NOMO-1 (cell line): ENCODE data around the gene MAP3K5.
A peak's percentile ranks its signal among the peaks of the same experiment; 100 is the strongest.

Experiments
- DNase-seq, 2 experiments: peaks; one replicate each; lab custom pipeline; 2025; ENCODE audit not compliant: unreplicated experiment in 2 of 2; lab: John Stamatoyannopoulos, UW

Gene MAP3K5

DNA sequence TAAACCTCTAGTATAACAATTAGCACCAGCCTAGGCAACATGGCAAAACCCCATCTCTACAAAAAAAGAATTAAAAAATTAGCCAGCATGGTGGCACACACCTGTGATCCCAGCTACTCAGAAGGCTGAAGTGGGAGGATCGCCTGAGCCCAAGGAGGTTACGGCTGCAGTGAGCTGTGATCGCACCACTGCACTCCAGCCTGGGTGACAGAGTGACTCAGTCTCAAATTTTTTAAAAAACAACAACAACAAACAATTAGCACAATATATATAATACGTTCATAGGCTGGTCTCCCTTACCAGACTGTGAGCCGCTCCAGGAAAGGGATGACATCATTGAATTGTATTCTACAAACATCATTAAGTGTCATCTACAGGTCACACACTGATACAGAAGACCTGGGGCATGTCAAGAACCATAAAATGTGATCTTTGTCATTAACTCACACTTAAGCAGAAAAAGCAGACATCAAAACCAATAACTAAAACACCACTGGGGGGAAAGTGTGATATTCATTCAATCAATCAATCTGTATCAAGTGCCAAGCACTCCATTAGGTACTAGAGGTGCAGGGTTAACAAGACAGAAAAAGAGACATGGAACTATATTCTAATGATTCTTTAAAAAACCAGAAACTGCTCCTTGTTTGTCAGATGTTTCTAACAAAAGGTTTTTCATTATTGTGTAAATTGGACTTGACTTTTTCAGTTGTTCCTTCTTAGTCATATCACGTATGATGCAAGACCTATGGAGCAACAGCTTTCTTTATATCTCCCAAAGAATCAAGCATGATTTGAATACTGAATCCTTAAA, 17.8 kb downstream of the MAP3K5 start:
- DNase-seq = peak; percentile 11 to 86

DNA sequence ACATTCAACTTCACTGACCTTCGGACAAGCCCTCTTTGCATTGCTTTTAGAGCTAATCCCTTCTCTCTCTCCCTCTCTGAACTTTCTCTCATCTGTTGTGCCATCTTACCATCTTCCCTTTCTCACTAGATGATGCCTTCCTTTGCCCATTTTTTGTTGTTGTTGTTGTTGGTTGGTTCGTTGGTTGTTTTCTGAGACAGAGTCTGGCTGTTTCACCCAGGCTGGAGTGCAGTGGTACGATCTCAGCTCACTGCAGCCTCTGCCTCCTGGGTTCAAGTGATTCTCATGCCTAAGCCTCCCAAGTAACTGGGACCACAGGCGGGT, 18.8 kb downstream of the MAP3K5 start:
- DNase-seq = no peak

DNA sequence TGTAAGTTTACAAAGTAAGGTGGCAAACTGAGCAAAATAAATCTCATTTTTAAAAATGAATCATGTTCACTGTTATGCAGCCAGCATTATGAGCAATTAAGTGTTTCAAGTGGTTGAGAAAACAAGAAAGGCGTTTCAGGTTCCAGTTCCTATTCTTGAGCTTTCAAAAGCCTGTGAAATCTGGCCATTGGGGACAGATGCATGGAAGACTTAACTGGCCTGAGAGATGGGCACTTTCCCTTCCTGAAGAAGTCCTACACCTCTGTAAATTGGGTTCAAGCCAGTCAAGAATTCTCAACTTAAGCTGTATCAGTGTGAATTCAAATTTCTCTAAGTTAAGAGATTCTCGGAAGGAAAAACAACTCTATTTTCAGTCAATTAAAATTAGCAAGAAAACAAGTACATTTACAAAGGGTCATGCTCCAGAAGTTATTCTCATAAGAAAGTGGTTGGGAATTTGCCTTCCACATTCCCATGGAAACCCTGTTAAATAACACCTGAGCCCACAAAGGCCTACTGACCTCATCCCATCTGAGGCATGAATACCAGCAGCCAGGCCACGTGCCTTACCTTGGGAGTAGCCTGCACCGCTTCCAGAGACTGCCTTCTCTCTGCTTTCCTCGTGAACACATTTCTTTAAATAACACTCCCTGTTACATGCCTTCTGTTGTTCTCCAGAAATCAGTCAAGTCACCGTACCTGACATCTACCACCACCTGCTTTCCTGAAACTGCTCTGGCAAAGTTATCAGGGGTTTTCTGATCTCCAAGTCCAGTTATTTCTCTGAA, 19.4 kb downstream of the MAP3K5 start:
- DNase-seq = peak; percentile 27 to 79

DNA sequence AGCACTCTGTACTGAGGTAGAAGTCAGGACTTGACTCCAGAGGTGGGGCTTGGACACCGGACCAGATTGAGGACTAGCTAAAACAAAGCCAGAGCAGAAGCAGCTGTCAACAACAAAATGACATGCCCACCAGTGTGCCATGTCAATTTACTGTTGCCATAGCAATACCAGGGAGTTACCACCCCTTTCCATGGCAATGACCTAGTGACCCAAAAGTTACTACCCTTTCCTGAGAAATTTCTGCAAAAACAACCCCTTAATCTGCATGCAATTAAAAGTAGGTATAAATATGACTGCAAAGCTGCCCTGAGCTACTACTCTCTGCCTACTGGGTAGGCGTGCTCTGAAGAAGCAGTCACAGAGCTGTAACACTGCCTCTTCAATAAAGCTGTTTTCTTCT, 21.0 kb downstream of the MAP3K5 start:
- peak in 1 of 2 experiments; percentile 7 for DNase-seq

DNA sequence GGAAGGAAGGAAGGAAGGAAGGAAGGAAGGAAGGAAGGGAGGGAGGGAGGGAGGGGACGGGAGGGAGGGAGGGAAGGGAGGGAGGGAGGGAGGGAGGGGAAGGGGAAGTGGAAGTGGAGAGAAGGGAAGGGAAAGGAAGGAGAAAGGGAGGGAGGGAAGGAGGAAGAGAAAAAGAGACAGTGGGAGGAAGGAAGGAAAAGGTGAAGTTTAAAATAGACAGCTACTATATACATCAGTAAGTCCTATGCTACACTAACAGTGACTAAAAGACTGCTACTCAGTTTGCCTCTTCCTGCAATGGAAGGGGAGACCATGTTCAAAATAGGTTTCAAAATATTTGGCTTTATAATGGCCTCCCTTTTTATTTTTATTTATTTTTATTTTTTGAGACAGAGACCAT, 22.5 kb downstream of the MAP3K5 start:
- DNase-seq = no peak

DNA sequence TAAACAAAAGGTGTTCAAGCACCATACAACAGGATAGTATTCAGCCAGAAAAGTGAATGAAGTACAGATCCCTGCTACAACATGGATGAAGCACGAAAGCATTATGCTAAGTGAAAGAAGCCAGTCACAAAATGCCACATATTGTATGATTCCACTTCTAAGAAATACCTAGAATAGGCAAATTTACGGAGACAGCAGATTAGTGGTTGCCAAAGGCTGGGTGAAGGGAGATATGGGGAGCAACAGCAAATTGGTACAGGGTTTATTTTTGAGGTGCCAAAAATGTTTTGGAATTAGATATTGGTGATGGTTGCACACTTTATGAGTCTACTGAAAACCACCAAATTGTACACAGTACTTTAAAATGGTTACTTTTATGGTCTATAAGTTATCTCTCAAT, 23.2 kb downstream of the MAP3K5 start:
- DNase-seq = no peak

DNA sequence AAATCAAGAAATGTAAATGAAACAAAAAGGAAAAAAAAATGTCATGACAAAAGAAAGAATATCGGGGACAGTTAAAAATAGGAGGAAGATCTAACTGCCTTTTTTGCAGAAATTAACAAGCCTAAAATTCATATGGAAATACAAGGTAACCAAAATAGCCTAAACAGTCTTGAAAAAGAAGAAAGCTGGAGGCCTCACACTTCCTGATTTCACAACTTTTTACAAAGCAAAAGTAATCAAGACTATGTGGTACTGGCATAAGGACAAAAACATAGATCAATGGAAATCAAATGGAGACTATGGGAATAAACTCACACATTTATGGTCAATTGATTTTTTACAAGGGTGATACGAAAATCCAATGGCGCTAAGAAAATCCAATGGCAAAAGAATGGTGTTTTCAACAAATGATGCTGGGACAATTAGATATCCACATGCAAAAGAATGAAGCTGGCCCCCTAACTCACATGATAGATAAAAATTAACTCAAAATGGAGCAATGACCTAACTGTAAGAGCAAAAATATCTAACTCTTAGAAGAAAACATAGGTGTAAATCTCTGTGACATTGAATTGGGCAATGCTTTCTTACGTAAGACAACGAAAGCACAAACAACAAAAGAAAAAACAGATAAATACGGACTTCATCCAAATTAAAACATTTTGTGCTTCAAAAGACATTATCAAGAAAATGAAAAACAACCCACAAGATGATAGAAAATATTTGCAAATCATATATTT, 24.5 kb downstream of the MAP3K5 start:
- DNase-seq = peak; percentile 27 to 61

DNA sequence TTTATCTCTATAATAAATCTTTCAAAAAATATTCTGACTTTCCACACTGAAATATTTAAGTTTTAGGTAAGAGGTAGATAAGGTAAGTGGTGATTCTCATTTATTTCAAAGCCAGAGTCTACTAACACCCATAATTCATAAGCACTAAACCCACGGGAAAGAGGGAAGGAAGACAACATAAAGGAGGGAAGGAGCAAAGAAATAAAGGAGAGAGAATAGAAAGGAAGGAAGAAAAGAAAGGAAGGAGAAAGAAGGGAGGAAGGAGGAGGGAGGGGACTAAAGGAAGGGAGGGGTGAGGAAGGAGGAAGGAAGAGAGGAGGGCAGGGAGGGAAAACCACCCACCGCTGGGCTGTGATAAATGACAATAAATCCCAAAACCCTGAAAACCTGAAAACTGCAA, 25.2 kb downstream of the MAP3K5 start:
- DNase-seq = no peak

DNA sequence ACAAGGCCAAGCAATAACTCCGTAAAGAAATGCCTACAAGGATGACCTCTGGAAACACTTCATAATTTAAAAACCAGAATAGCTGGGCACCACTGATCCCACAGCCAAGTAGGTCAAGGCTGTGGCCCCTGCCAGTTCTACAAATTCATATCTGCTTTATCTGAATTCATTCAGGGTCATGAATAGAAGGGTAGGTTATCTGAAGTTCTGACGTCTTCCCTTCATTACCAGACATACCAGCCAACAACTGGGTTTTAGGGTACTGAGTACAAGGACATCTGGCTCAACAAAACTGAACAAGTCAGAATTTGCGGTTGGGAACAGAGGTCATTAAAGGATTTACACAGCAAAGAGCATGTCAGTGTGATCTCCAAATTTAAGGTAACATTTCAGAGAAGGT, 26.0 kb downstream of the MAP3K5 start:
- DNase-seq = no peak

DNA sequence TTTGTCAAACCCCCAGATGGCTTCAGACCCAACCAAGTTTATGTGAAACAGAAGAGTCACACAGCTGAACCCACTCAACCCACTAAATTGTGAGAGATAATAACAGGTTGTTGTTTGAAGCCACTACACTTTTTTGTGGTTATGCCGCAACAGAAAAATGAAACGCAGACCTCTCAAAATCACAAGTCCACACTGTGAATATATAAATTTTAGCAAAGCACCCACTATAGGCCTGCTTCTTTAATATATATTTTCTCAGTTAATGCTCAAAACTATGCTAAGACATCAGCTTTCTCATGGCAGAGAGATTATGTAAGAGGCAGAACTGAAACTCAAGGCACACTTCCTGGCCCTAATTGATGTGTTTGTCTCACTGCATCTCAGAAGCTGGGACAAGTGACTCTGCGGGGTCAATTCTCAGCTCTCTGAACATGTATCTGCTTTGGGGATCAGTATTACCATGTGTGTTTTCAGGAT, 27.7 kb downstream of the MAP3K5 start:
- DNase-seq = peak; percentile 63 to 91

DNA sequence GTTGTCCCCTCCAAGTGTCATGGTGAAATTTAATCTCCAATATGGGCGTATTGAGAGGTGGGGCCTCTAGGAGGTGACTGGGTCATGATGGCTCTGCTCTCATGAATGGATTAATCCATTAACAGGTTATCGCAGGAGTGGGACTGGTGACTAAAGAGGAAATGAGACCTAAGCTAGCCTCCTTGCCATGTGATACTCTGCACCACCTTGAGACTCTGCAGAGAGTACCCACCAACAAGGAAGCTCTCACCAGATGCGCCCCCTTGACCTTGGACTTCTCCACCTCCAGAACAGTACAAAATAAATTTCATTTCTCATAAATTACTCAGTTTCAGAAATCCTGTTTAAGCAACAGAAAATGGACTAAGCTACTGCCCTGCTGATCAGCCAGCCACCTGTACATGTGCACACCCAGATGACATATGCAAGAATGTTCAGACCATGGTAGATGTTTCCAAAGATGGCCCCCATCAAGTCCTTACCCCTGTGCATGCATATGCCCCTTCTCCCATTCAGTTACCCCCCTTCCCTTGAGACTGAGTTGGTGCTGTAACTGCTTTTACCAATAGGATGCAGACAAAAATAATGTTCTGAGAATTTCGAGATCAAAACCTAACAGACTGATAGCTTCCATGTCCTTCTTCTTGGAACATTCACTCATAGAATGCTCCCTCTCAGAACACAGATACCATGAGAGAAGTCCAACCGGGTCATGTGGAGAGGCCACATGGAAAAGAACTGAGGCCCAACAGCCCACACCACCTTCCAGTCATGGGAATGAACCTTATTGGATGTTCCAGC, 28.4 kb downstream of the MAP3K5 start:
- DNase-seq = no peak

DNA sequence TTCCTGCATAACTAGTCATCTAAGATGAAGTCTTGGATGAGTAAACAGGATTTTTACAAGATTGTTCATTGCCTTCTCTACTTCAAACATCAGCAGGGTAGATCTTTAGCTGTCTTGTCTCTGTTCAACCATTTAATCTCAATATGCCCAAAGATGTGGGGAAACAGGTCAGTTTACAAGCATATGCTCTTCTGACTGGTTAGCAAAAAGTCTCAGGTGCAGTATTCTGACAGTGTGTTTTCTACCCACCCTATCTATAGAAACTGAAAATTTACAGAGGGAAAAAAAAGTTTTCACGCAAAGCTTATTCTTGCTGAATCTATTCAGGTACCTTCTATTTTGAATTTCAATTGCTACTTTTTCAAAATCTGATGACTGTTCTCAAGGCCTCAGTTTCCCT, 29.0 kb downstream of the MAP3K5 start:
- DNase-seq = no peak

DNA sequence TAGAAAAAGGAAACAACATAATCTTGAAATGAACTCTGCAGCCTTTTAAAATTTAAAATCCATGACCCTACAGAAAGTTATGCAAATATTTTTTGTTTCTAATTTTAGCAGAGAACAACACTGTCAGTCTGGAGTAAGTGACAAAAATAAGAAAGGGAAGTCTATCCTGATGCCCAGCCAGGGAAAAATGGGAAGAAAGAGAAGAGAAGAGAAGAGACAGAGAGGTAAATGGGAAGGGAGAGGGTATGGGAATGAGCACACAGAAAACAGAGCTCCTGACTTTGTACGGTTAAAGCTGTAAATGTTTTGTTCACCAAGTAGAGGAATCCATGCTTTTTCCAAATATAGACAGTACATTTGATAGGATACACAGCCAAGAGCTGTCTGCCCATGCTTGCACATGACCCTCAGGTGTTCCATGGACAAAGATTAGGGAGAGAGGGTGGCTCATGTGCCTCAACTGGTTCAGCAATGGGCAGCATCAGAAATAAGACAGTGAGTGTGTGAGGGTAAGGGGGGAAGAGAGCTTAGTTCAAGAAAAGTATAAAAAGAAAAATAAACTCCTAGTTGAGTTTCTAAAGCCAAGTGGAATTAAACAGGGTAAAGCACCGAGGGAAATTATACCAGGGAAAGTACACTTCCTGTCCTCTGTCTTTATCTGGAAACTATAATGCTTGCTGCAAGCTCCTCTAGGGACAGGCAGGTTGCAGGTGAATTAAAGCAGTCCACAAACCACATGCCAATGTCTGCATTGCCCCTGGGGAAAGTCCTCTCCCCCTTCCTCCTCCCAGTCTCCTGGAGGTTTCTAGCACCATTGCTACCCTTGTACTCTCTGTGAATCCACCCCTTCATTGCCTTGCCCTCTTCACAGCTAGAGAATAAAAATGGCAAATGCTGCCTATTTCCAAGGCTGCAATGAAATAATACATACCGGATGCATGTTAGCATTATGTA, 30.0 kb downstream of the MAP3K5 start:
- DNase-seq = no peak

DNA sequence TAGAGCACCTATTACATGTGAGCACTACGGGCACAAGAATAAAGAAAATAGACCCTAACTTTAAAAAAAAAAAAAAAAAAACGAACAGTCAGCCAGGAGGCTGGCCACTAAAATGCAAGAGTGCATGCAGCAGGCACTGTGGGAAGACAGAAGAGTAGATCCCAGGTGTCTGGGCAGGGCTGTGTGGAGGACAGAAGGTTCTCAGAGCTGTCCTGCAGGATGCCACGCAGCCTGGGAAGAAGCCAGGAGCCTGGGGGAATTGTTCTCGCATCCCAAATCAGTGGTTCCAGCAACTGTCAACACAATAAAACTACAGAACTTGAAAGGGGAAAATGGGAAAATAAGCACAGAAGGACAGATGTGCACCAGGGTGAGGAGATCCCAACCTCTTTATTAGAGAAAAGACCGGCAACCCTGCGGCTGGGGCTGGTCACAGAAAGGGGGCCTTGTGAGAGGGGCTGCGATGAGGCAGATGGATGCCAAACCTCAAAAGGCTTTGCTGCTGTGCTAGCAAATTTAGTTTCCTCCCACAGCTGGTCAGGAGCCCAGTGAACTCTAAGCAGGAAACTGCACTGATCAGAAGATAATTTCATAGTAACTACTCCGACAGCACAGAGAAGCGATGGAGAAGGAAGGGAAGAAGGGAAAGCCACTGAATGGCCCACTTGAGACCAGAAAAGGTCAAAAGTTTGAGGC, 30.9 kb downstream of the MAP3K5 start:
- no peak for DNase-seq

DNA sequence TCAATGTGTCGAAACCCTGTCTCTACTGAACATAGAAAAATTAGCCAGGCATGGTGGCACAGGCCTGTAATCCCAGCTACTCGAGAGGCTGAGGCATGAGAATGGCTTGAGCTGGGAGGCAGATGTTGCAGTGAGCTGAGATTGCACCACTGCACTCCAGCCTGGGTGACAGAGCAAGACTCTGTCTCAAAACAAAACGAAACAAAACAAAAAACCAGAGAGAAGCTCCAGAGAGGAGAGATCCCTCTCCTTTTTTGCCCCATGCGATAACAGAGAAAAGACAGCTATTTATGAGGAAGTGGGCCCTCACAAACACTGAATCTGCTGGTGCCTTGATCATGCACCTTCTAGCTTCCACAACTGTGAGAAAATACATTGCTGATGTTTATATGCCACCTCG, 31.5 kb downstream of the MAP3K5 start:
- DNase-seq = peak; percentile 34 to 74

DNA sequence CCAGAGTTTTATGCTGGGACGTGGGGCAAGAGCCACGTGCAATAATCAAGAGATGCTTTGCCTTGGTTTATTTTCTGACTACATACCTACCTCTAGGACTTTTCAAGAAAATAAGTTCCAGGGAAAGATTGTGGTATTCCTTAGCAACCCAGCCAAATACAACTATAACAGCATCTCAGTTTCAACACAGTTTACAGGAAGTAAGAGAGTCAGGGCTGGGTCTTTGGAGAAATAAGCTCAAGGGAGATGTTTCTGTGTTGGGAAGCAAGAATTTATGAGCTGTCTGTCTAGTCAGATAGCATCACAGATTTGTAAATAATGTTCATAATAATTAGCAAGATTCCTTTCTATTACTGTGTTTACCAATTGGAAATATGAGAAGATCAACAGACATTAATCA, 35.1 kb downstream of the MAP3K5 start:
- DNase-seq = peak in 1 of 2 experiments; percentile 38

DNA sequence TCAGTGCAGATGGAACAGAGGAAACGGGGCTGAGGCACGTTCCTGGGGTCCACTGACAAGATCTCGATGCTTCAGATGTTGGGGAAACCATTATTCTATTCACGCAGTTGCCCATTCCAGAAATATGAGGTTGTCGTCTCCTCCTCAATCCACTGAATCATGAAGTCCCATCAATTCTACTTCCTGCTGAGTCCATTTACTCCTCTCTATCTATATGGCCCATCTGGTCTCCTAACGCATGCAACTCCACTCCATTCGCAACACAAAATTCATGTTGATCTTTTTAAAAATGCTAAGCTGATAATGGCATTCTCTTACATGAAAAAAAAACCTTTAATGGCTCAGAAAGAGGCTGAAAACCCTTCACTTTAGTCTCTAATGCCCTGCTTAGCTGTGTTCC, 37.5 kb downstream of the MAP3K5 start:
- DNase-seq = no peak

DNA sequence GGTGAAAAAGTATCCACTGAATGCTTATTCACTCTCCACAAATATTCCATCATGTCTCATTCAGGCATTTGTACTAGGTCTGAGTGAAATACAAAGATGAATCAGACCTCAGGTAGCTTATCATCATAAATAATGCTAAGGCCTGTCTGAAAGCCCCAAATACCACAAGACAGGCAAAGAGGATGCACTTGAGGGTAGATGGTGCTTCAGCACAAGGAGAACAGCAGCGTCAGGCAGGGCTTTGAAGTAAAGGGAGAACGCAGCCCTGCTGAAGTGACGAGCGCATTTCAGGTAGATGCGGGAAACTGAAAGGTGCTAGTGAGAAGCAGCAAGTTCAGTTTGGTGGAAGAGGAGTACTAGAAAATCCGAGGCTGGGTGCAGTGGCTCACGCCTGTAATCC, 38.7 kb downstream of the MAP3K5 start:
- no peak for DNase-seq

DNA sequence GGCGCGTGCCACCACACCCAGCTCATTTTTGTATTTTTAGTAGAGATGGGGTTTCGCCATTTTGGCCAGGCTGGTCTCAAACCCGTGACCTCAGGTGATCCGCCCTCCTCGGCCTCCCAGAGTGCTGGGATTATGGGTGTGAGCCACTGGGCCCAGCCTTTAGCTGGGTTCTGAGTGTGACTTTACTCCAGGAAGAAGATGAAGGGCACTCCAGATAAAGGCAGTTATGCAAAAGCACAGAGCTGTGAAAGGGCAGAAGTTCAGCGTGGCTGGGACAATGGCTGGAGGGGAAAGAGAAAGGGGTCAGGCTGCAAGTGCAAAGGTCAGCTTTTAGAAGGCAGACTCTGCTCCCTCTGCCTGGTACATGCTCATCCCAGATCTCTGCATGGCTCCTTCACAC, 39.7 kb downstream of the MAP3K5 start:
- DNase-seq = no peak
